Endodermal cell (in vitro differentiated cells): ENCODE data around the gene CDH4. TPM values are rescaled to one million over a fixed set of nuclear protein-coding genes. Genes with fewer than 3 reads are reported as not detected.

Source experiments
- DNase-seq: peaks from one replicate; pipeline ENCODE4 v3.0.0-alpha.2; 2017
- H3K27ac ChIP-seq: 2 replicates; pipeline ENCODE4 v1.5.1; 2013; ENCODE audit warnings: mild to moderate bottlenecking, low read depth, low read length, moderate library complexity
- H3K27me3 ChIP-seq: 2 replicates; pipeline ENCODE4 v1.6.1; 2013; ENCODE audit warnings: mild to moderate bottlenecking, low read length, moderate library complexity; ENCODE audit not compliant: insufficient read depth, control insufficient read depth, poor library complexity, severe bottlenecking
- H3K36me3 ChIP-seq: 2 replicates; pipeline ENCODE4 v1.7.0; 2013; ENCODE audit warnings: mild to moderate bottlenecking, low read length, moderate library complexity; ENCODE audit not compliant: control insufficient read depth, insufficient read depth
- H3K4me1 ChIP-seq: one replicate; pipeline ENCODE4 v1.7.0; 2013; ENCODE audit warnings: low read length; ENCODE audit not compliant: control insufficient read depth, insufficient read depth
- H3K4me3 ChIP-seq: 2 replicates; pipeline ENCODE4 v1.5.1; 2013; ENCODE audit warnings: mild to moderate bottlenecking, low read length, moderate library complexity
- H3K9ac ChIP-seq: 2 replicates; pipeline ENCODE4 v1.6.1; 2013; ENCODE audit warnings: mild to moderate bottlenecking, low read length, moderate library complexity; ENCODE audit not compliant: poor library complexity, severe bottlenecking; ENCODE audit errors: extremely low read depth
- H3K9me3 ChIP-seq: 2 replicates; pipeline ENCODE4 v1.6.1; 2013; ENCODE audit warnings: mild to moderate bottlenecking, low read length, moderate library complexity; ENCODE audit not compliant: control insufficient read depth
- H3K27ac Mint-ChIP-seq: 2 replicates; pipeline ENCODE4 v1.8.0; 2020; ENCODE audit warnings: mixed read lengths
- H3K27me3 Mint-ChIP-seq: 2 replicates; pipeline ENCODE4 v1.8.0; 2021; ENCODE audit warnings: mild to moderate bottlenecking, mixed read lengths; ENCODE audit not compliant: insufficient read depth
- H3K36me3 Mint-ChIP-seq: 2 replicates; pipeline ENCODE4 v1.8.0; 2020; ENCODE audit warnings: low read depth, mixed read lengths
- H3K4me1 Mint-ChIP-seq: 2 replicates; pipeline ENCODE4 v1.8.0; 2020; ENCODE audit warnings: mixed read lengths
- H3K4me3 Mint-ChIP-seq: 2 replicates; pipeline ENCODE4 v1.8.0; 2020; ENCODE audit warnings: mild to moderate bottlenecking, moderate library complexity, mixed read lengths
- H3K9me3 Mint-ChIP-seq: 2 replicates; pipeline ENCODE4 v1.8.0; 2020; ENCODE audit warnings: mild to moderate bottlenecking, mixed read lengths
- CTCF ChIP-seq: fragments of 200-600 bp; sonication (generic); conservative IDR thresholded peaks from 2 replicates; pipeline ENCODE4 v1.5.0; 2021; ENCODE audit warnings: antibody characterized with exemption, mild to moderate bottlenecking
- WGBS, 2 experiments: methylation state at CpG; one replicate each; pipeline versions ENCODE4 v1.1.5 to v1.1.7; 2013; ENCODE audit warnings: missing lambda C conversion rate in 2 of 2, mixed read lengths in 1 of 2; ENCODE audit not compliant: insufficient coverage in 1 of 2, insufficient read length in 1 of 2; 5-methylcytosine and 5-hydroxymethylcytosine counted together
- total RNA-seq, 2 donors: library from RNA; stranded (reverse); fragmentation: NEBNext Ultra II Directional in 1 of 2; extraction: Animal tissue kit (Norgen Biotek cat#: 25700) in 1 of 2; gene quantifications; 2 replicates in 1 of 2; 3 replicates in 1 of 2; pipeline ENCODE4 v1.2.1, GENCODE V29; 2021

Gene CDH4
- total RNA-seq, 2 donors from 2014 or later: 1.8 to 5.8 TPM

DNA sequence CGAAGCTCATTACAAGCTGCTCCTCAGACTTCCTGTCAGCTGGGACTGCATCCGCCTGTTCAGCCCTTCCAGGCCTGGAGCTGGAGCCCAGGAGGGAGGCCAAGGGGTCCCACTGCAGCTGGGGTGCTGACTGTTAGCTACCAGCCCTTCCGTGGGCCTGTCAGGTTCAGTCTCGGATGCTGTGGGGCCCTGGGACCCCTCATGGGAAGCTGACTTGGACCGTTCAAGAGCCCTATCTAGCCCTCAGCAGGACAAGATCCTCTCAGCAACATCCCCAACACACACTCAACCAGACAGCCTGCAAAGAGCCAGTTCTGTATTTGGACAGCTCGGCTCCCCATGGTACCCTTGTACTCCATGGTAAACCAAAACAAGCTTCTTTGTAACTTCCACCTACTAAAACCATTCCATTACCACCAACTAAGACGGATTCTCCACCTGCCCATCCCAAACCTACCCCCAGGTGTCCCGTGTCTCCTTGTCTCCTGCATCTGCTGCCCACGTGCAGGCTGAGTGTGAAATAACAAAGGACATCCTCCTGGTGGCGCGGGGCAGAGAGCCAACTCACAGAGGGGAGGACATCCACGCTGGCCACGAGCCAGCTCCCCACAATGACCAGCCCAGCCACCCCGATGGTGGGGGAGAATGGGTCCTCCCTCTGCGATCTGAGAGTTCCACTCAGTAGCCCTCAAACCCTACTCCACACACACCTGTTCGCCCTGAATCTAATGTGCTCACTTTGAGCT is 702.4 kb downstream of the CDH4 start:
- Histone ChIP-seq H3K4me3 (no peak overlapping the region), H3K9me3 (no peaks in the 10 kb centered on the region), H3K27ac (no peak overlapping the region), H3K36me3 (no peaks in the 10 kb centered on the region), H3K4me1 (no peaks in the 10 kb centered on the region), H3K27me3 (no peaks in the 10 kb centered on the region), H3K9ac (no peak overlapping the region)
- no peak overlapping the region for H3K27ac Mint-ChIP-seq
- DNase-seq: no peak
- 77 to 84% methylated on average over 7 to 16 of the region's 16 CpGs for WGBS, 2 experiments
- no peaks in the 10 kb centered on the region for H3K36me3 Mint-ChIP-seq
- no peak overlapping the region for H3K4me3 Mint-ChIP-seq
- peaks cover 5% of the 10 kb centered on the region for H3K4me1 Mint-ChIP-seq
- no peaks in the 10 kb centered on the region for H3K27me3 Mint-ChIP-seq
- no peaks in the 10 kb centered on the region for H3K9me3 Mint-ChIP-seq
- peak; percentile 20 for TF ChIP-seq CTCF

DNA sequence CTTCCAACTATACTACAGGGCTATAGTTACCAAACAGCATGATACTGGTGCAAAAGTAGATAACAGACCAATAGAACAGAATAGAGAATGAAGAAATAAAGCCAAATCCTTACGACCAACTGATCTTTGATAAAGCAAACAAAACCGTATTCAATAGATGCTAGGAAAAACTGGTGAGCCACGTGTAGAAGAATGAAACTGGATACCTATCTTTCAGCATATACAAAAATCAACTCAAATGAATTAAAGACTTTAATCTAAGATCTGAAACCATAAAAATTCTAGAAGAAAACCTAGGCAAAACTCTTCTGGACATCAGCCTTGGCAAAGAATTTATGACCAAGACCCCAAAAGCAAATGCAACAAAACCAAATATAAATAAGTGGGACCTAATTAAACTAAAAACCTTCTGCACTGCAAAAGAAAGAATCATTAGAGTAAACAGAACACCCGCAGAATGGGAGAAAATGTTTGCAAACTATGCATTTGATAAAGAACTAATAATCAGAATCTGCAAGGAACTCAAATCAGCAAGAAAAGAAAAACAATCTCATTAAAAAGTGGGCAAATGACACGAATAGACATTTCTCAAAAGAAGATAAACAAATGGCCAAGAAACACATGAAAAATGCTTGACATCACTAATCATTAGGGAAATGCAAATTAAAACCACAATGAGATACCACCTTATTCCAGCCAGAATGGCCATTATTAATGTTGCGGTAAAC is 703.8 kb downstream of the CDH4 start:
- H3K4me3 ChIP-seq: no peak overlapping the region
- Mint-ChIP-seq H3K27ac (no peak overlapping the region), H3K27me3 (no peaks in the 10 kb centered on the region), H3K4me1 (peaks cover 5% of the 10 kb centered on the region), H3K4me3 (no peak overlapping the region), H3K36me3 (no peaks in the 10 kb centered on the region), H3K9me3 (no peaks in the 10 kb centered on the region)
- no peak for TF ChIP-seq CTCF
- no peak overlapping the region for H3K9ac ChIP-seq
- no peaks in the 10 kb centered on the region for H3K36me3 ChIP-seq
- WGBS, 2 experiments: 79 to 86% methylated on average over 5 to 6 of the region's 6 CpGs
- H3K27me3 ChIP-seq: no peaks in the 10 kb centered on the region
- no peaks in the 10 kb centered on the region for H3K9me3 ChIP-seq
- no peaks in the 10 kb centered on the region for H3K4me1 ChIP-seq
- no peak for DNase-seq
- H3K27ac ChIP-seq: no peak overlapping the region

DNA sequence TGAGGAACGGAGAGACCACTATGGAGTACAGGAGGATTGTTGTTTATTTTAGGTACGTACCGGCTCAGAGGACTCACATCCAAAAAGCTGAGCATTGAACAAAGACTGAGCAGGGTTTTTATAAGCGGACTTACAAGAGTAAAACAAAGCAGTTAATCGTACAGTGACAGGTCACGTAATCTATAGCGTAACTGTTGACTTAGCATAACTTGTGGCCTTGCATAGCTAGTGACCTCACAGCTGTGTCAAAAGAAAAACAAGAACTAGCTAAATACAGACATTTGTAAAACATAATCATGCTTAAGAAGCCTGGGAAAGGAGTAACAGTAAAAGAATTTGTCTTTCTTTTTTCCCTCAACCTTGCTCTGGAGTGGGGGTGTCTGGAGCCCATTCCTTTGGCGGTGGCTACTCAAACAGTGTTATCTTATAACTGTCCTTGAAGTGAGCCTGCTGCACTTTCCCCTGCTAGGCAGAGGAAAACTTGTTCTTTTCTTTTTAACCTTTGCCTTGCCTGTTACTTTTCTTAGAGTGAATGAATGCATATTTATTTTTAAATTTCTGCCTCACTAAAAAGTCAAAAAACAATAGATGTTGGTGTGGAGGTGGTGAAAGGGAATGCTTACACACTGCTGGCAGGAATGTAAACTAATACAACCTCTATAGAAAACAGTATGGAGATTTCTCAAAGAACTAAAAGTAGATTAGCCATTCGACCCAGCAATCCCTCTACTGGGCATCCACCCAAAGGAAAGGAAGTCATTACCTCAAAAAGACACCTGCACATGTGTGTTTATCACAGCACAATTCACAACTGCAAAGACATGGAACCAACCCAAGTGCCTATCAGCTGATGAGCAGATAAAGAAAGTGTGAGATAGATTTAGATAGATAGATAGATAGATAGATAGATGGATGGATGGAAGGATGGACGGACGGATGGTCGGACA is 704.6 kb downstream of the CDH4 start:
- WGBS, 2 experiments: 86 to 88% methylated on average over 8 to 9 of the region's 12 CpGs
- Histone ChIP-seq H3K27me3 (no peaks in the 10 kb centered on the region), H3K4me3 (no peak overlapping the region), H3K27ac (no peak overlapping the region), H3K9me3 (no peaks in the 10 kb centered on the region), H3K36me3 (no peaks in the 10 kb centered on the region), H3K4me1 (no peaks in the 10 kb centered on the region), H3K9ac (no peak overlapping the region)
- no peak for DNase-seq
- H3K27ac Mint-ChIP-seq: no peak overlapping the region
- no peak for TF ChIP-seq CTCF
- H3K4me3 Mint-ChIP-seq: no peak overlapping the region
- no peaks in the 10 kb centered on the region for H3K9me3 Mint-ChIP-seq
- H3K4me1 Mint-ChIP-seq: peaks cover 5% of the 10 kb centered on the region
- H3K27me3 Mint-ChIP-seq: no peaks in the 10 kb centered on the region
- peaks cover 3% of the 10 kb centered on the region for H3K36me3 Mint-ChIP-seq
